GM19395 (cell line): ENCODE measurements around the gene CLNK.

Source experiments
- ATAC-seq: cut with Tn5 transposase; IDR thresholded peaks from one replicate; pipeline ENCODE4 v1.9.1; 2021; ENCODE audit warnings: mild to moderate bottlenecking, moderate library complexity; ENCODE audit not compliant: unreplicated experiment

Gene CLNK

DNA sequence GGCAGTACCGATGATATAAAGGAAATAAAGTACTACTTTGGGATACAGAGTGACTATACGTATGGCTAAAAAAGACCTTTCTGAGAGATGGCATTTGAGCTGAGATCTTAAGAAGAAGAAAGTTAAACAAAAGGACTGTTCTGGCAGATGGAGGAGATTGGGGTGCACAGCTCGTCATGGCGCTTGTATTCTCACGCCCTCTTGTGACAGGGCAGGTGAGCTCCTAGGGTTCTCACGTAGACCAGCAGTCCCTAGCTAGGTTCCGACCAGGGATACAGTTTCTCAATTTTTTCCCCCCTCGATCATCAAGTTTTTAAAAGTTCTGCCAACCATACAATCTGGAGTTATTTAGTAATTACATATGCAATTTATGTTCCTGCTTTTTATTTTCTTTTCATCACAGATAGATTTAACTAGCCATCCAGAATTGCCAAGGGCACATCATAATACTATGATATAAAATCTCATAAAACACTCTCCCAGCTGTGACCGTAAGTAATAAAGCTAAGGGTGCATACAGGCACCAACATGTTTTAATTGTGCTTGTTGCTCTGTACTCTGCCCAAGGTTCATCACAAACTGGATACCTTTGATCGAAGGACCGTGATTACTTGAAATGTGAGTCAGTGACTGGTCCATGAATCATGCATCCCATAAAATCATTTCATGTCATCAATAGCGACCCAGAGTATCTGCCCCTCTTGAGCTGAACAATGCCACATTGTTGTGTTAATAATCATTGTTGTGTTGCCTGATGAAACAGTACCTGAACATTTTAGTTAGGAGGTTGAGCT lies 157.9 kb downstream of the CLNK start:
- ATAC-seq, result no peak

DNA sequence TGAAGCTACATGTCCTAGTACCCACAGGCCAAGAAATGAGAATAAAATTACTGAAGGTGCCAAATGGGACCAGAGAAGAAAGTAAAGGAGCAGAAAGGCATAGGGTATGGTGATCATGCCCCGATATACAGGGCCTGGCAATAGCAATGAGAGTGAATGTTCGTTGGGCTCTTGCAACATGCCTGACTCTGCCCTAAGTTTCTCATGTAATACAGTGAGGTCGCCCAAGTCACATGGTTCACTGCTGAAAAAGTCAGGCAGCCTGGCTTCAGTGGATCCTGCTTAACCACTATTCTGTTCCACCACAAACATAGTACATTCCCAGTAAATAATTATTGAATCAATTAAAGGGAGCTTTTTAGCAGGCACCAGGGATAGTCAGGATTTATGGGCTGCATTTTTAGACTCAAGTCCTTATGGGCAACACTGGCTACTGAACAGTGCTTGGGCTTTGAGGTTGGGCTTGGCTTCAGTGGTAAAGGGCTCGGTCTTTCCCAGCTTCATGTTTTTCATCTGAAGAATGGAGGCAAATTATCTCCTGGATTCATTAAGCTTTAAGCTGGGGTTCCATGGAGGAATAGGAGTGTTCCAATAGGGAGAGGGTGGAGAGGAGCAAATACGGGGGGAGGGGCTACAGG lies 160.3 kb downstream of the CLNK start:
- no peak for ATAC-seq

DNA sequence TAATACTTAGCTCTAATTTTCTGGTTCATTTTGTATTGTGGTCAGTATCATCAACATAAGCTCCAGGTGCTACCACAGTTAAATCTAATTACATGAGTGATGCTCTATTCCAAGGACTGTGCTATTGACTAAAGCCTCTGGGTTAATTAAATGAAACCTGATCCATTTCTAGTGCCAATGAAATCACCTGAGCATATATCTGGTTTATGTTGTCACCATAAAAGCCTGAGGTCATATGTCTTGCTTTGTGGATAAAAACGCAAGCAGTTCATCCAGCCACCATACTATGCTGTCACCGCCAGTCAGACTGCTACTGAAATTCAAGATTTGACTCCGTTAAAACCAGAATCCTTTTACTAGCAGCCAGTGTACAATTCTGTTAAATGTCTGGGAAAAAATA lies 163.1 kb downstream of the CLNK start:
- no peak for ATAC-seq

DNA sequence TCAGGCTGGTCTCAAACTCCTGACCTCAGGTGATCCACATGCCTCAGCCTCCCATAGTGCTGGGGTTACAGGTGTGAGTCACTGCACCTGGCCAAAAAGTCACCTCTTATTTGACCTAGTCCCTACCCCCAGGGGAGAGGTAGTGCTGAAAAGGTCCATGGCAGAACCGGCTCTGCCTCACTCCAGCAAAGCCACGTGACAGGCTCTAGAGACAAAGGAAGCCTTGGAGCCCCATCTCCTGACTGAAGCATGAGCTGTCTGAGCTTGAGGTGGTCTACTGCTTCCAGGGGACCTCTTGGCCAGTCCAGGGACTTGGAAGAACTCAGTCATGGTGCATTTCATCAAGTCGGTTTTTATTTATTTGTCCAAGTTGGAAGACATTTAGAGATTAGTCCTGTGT lies 174.8 kb downstream of the CLNK start:
- no peak for ATAC-seq

- no peak for ATAC-seq
Observed at GRCh38 chr4:10506077-10506476, 178.5 kb downstream of the CLNK start.

DNA sequence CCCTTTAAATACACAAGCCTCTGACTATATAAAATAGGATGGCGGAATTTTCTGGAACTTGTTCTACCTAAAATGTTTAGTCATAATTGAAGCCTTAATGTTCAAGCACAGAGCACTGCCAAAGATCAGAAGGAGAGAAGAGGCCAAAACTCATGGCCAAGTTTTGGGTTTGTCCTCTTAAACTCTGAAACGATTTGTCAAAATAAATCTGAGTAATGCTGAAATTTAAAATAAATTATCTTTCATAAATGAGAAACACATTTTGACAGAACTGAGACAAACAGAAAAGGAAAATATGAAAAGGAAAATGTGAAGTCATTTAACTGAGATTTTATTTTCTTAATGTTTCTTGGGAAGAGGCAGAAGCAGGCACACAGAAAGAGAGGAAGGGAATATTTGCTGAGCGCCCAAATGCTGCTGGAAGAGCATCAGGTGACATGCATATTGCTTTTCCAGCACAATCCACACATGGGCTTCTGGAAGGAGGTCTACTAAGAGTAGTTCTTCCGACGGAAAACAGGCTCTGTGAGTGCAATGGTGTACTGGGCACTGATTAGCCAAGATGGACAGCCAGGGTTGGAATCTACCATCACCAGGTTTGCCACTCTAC lies 179.9 kb downstream of the CLNK start:
- ATAC-seq, result no peak

DNA sequence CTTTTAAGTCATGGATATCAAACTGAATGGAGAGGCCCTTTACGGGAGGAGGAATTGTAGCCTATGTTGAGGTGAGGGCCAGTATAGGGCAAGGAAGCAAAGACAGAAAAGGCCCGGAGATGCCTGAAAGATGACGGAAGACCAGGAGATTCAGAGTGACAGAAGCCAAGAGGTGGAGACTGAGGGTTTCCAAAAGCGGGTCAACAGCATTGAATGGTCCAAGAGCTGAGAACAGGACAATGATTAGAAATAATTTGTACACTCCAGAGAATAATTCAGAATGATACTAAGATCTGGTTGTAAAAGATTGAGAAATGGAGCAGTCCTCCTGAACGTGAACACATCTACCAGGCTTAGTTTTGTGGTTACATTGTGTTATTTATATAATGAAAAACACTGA lies 181.9 kb downstream of the CLNK start:
- no peak for ATAC-seq

DNA sequence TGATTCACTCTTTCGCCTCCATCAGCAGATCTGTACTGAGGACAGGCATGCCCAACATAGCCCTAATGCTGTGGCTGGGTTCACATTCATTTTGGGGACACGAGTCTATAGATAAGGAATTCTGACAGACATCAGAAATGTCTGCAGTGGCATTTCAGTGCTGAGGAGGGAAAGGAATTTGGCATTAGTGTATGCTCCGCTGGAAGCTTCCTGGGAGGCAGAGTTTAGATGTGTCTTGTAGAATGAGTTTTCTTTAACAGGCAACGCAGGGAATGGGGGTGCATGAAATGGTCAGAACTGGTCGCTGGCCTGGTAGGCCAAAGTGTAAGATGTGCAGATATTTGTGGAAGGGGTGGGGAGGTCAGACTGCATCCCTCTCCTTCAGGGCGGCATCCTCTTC lies 183.8 kb downstream of the CLNK start:
- ATAC-seq, result no peak

- no peak for ATAC-seq
Observed at GRCh38 chr4:10496200-10496599, 188.4 kb downstream of the CLNK start.

DNA sequence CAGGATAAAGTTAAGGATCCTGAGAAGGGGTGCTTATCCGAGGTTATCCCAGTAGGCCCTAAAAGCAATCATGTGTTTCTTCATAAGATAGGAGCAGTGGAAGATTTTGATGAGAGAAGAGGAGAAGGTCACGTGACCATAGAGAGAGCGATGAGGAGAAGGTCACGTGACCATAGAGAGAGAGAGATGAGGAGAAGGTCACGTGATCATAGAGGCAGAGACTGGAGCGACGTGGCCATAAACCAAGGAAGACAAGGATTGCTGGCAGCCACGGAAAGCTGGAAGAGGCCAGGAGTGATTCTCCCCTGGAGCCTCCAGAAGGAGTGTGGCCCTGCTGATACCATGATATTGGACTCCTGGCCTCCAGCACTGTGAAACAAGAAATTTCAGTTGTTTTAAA lies 188.9 kb downstream of the CLNK start:
- no peak for ATAC-seq

DNA sequence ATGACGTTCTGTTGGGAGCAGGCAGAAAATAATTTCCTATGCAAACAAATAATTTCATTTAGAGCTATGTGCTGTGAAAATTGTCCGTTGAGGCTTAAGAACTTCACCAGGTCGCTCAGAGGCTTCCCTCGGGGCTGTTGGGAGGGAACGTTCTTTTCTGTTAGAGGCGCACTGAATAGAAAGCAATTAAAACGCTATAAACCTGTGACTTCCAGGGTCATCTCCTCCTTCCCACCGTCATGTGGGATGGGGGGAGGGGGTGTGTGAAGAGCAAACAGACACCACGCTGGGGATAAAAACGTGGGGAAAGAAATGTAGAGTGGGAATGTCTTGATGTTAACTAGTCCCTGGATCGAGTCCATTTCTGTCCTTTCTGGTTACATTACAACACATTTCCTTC lies 192.1 kb downstream of the CLNK start:
- ATAC-seq, result no peak

- ATAC-seq, result no peak
Observed at GRCh38 chr4:10491401-10491800, 193.2 kb downstream of the CLNK start.

GRCh38 chr4:10490996-10491395 lies 193.6 kb downstream of the CLNK start:
- no peak for ATAC-seq

GRCh38 chr4:10482913-10483312 lies 201.7 kb downstream of the CLNK start:
- ATAC-seq, result no peak

DNA sequence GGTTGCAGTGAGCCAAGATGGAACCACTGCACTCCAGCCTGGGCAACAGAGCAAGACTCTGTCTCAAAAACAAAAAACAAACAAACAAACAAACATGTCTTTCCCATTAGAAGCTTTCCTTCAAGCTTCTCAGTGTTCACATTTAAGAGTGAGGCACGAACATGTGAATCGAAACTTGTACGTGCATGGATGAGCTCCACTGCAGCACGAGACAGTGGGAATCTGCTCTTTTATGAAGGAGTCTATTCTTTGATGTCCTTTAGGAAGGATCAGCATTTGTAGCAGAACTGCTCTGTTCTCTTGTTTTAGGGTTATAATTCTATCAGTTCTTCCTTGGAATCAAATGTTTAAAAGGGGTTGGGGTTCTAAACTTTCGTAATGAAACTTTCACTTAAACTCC lies 204.0 kb downstream of the CLNK start:
- ATAC-seq, result no peak

- no peak for ATAC-seq
Observed at GRCh38 chr4:10478621-10479020, 205.9 kb downstream of the CLNK start.

DNA sequence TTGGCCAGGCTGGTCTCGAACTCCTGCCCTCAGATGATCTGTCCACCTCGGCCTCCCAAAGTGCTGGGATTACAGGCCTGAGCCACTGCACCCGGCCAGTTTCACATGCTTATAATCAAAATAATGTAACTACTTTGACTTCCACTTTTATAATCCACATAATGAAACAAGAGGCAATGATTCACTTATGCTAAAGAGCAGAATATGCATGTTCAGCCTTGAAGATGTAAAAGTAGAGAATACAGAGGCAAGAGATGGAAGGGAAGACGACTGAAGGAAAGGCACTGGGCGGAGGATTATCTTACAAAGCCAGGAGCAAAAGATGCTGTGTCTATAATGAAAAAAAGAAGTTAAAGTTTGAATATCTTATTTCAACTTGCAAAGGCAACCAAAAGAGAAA lies 214.1 kb downstream of the CLNK start:
- no peak for ATAC-seq

GRCh38 chr4:10466161-10466560 lies 218.4 kb downstream of the CLNK start:
- ATAC-seq, result no peak

- ATAC-seq, result no peak
Observed at GRCh38 chr4:10462876-10463275, 221.7 kb downstream of the CLNK start.

GRCh38 chr4:10461850-10462400 lies 222.6 kb downstream of the CLNK start:
- no peak for ATAC-seq

GRCh38 chr4:10461091-10461849 lies 223.3 kb downstream of the CLNK start:
- peak; percentile 70 for ATAC-seq
